NCI-H1930 (cell line): ENCODE data around the gene GAB2.

Experiments
- DNase-seq, 2 experiments: peaks; one replicate each; lab custom pipeline; 2025; lab: John Stamatoyannopoulos, UW

The GAB2 gene

DNA sequence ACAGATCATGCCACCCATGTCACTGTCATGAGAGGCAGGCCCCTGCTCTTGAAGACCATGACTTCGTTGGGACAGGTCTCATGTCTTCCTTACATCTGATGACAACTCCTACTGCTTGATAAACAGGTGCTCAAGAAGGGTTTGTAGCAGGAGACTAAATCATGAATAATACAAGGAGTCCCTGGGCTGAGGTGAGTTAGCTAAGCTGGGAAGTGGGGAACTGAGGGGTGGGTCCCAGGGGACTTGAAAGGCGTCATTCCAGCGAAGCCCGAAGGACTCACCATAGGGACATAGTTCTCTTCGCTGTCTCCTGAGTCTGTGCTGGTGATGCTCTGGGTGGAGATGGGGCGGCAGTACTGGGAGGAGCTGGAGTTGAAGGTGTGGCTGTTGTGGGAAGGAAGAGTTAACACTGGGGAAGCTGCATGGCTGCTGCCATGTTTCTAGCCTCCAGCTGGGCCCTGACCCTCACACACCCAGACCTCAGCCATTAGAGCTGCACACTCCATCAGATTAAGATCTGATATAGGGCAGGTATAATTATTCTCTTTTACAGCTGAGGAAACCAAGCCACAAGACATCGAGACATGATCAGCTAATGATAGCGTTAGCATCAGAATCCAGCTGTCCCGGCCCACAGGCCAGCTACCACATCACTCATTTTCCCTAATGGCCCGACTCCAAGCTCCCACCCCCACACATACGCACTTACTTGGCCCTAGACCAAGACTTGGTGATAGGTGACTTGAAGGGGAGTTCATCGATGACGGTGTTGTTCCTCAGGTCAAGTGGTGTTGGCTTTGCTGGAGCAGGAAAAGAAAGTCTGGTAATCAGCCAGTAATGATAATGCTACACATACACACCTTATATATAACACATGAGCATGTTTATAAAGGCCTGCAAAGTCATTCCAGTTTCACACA lies 196.0 kb downstream of the GAB2 start:
- no peak for DNase-seq

DNA sequence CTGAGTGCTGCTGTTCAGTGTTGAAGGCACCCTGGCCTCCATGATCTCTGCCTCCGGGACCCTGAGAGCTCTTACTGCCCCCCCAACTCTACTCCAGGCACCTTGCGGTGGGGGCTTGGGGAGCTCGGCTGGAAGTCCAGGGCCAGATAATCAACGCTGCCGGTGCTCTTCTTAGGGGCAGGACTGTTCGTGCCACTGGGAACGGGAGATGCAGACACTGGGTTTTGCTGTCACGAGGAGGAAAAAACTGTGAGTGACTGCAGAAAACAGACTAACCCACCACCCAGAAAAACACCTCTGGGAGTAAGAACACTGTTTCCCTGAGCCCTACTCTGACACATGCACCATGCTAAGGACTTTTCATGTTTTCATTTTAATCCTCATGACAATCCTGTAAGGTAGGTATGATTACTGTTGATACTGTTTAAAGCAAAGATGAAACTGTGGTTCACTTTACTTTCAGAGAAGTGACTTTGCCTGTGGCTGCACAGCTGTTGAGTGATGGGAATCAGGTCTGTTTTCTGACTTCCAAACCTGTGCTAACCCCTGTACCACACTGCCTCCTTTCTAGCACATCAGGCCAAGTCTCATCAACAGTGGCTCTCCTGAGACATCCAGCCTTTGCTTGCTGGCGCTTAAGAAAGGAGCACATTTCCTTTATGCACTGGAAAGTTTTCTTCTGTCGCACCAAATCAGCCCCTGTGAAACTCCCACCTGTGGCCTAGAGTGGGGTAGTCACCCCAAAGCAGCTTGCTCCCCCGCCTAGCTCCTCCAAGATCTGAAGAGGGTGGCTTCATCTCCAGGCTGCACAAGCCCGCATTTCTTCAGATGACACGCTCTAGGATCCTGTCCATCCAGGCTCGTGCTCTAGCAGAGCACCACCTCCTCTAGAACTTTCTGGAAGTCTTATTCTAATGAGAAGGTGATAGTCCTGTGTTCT lies 197.1 kb downstream of the GAB2 start:
- no peak for DNase-seq

DNA sequence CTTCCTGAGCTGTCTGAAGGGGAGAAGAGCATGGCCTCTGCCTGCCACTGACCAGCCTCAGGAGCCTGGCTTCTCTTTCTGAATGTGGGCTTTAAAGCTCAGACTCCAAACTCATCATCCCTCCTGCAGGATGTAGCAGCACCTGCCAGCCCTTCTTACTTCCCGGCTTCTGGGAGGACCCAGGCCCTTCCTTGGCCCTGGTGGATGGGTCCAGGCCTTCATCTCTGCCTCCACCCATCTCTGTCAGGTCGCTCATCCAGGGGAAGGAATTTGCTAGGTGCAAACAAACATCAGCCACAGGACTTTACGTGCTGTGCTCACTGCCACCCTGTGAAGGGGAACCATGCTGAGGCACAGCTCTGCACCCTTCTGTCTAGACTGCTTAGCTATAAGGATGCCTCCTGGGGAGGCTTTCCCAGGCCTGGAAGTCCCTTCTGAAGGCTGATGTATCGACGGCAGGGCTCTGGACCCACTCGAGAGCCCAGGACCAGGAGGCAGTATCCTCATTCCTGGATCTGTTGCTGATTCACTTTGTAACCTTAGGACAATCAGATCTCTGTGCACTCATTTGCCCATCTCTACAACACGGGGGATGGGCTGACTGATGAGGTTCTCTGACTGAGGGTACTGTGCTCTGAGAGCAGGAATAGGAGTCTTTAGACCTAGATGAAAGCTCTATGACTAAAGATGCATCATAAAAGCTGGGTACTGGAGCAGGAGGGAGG lies 198.0 kb downstream of the GAB2 start:
- DNase-seq, result no peak

DNA sequence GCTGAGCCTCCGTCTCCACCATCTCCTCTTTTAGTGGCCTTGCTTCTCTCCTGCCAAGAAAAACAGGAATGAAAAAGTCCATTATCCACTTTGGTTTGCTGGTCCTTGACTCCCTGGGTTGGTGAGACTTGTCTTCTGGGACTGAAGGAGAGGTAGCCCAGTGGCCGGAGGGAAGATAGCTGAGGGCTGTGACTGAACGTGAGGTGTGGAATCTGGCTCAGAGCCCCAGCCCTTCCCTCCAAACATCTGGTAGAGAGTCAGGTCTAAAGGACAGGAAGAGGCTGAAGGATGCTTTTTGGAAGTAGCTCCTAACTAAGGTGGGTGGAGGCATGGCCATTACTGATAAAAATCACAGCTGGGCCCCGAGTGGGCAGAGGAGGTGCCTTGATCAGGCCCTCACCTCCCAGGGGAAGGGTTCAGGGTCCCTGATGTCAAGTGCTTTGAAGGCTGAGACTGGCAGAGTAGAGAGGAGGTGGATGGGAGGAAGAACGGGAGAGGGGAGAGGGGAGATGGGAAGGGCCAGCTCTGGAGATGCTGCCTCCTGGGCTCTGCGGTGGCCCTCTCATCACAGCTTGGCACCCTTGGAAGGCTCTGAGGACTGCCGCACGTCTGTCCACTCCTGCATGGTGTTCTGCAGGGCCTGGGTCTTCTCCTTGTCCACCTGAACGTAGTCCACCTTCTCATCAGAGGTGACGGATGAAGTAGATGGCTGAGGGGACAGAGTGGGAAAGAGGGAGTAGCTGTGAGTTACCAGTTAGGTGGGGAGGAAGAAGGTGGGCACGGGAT lies 198.7 kb downstream of the GAB2 start:
- no peak for DNase-seq

DNA sequence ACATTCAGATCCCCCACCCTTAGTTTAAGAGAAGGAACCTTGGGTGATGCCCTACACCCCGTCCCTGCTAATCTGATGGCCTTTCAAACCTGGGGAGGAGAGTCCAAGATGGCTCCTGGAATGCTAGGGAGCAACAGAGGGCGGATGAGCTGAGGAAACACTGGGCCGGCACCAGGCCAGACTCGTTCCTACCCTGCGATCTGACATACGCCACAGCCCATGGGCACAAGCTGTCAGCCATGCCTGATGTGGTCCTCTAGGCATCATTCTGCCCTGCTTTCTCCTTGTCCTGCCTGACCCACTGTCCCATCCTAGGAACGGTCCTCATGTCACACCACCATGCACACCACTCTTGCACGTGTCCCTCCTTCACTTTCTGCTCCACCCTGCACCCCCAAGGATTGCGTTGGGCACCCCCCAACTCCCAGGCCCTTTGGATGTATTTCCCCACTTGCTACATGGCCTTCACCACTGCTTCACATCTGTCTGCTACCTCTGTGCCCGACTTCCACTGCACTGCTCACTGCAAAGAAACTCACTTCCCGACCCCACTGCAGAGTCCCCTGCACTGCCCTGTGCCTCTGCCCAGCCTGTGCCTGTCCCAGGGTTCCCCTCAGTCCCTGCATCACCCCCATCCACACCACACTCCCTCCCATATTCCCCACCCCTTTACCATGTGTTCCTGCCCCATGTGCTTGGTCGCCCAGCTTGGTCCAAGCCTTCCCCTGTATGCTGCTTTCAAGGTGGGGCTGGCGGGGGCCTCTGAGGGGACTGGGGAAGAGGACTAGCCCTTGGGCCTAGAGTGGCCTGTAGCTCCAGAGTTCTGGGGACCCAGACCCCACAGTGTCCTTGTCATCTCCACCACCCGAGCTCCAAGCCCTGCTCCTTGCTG lies 199.7 kb downstream of the GAB2 start:
- DNase-seq, result no peak

DNA sequence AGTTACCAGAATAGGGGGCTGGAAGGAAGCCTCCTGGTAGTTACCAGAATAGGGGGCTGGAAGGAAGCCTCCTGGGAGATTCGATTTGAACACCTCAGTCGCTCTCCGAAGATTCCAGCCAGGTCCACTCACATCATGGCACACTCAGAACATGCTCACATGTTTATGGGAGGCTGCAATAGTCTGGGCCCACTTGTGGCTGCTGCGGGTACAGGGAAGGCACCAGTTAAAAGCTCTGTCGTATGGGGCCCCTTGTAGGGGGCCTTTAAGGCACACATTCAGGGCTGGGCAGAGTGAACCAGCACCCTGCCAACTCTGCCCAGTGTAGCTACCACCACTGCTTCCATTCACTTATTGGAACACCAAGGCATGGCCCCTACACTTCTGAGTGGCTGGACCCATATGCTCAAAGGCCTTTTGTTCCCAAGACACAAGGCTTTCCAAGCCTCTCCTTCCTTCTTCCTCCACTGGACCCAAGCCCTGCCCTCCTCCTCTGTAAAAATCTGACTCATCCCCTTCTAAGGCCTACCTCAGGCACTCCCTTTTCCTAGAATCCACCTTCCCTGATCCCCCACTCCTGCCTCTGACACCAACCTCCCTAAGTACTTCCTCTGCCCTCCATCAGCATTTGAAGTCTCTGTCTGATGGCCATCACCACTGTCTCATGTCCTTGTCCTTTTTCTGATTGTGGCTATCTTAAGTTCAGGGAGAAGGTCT lies 200.9 kb downstream of the GAB2 start:
- DNase-seq, result no peak

DNA sequence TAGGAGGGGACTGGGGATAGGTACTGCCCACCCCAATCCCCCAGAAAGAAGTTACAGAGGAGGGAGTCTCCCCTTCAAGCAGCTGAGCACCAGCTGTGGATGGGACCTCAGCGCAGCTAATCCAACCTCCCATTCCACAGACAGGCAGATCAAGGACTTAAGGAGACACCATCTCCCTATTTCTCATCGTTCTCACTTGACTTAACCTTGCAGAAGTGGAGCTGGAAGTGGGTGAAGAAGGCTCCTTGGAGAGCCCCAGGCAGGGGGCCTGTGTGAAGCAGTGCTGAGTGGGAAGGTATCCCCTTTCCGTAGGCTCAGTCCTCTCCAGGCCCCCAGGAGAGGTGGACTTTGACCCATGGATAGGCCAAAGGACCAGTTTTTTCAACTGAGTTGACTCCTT lies 201.6 kb downstream of the GAB2 start:
- no peak for DNase-seq

DNA sequence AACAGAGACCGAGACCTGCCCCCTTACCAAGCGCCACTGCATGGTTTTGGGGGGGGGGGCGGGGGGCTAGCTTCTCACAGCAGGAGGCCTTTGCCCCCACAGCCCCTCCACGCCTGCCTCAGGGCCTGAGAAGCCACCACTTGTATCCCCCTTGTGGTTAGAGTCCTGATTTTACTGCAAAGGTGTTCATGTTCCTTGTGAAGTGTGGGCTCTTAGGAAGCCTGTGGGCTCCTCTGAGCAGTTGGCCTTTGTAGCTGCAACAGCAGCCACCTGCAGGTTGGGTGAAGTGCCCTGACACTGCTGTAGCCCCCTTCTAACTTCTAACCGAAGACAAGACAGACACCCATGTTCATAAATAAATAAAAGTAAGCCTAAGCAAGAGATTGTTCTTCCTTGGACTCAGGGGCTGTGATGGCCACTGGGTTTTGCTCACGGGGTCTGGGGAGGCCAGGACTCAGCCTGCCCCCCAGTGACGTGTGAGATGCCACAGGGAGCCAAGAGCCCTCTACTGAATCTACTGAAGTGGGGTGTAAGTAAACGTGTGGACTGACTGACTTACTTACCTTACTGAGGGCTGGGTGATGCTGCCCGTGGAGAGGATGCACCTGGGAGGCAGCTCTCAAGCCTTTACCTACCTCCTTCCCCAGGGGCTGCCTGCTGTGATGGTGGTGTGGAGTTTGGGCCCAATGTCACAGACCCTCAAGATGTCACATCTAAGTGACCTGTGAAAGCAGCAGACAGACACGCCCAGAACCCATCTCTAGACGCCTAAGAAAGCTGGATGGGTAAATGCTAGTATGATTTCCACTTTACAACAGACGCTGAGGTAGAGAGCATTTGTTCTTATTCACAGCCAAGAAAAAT lies 203.1 kb downstream of the GAB2 start:
- DNase-seq, result no peak

DNA sequence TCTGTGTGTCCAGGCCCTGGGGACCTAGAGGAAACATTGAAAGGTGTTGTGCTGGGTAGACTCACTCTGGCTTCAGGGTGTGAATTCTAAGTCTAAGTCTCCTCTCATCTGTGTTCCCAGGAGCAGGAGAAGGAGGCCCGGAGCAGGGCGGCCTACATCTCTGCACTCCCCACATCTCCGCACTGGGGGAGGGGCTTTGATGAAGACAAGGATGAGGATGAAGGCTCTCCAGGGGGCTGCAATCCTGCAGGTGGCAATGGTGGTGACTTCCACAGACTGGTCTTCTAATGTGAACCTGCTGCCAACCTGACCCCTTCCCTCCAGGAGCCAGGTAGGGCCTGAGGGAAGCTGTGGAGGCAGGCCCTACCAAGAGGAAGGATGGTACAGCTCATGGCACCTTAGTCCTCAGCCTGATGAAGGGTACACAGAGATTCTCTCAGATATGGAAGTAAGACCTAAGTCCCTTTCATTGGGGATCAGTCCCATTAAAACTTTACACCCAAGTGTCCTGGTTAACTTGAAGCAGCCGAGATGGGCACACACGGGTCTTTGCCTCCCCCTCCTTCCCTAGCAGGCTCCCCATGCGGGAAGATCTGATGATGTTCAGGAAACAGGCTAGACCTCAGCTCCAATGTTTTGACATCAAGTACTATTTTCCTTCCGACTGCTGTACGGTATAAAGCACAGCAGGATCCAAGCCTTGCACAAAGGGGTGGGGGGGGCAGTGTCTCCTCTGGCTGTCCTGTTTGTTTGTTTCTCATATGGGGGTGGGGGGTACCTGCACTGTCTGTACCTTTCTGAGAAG lies 203.9 kb downstream of the GAB2 start:
- DNase-seq, result no peak

DNA sequence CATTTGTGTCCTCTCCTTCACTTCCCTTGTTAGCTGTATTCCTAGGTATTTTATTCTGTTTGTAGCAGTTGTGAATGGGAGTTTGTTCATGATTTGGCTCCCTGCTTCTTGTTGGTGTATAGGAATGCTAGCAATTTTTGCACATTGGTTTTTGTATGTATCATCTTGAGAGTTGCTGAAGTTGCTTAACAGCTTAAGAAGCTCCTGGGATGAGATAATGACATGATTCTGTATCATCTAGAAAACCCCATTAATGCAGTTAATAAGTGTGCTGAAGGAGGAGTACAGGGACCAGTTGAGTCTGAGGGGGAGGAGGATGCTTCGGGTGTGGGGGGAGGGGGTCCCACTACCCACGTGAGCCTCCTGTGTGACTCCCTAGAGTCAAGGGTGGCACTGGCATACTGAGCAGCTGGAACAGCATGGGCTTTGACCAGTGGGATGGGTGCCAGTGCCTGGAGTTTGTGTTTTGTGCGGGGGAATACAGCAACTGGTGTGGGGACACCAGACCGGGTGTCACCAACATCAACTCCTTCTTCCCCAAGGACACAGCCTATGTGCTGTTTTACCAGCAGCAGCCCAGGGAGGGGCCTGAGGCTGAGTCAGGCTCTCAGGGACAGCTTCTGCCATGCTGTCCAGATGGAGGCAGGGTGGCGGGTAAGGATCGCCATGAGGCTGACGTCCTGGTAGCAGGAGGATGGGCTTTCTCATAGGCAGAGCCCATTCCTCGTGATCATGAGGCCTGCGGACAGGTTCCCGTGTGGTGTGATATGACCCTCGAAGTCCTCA lies 204.8 kb downstream of the GAB2 start:
- DNase-seq, result no peak

DNA sequence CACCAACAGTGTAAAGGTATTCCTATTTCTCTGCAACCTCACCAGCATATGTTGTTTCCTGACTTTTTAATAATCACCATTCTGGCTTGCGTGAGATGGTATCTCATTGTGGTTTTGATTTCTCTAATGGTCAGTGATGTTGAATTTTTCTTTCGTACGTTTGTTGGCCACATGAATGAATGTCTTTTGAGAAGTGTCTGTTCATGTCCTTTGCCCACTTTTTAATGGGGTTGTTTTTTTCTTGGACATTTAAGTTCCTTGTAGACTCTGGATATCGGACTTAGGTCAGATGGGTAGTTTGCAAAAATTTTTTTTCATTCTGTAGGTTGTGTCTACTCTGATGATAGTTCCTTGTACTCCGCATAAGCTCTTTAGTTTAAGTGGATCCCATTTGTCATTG lies 206.1 kb downstream of the GAB2 start:
- no peak for DNase-seq

DNA sequence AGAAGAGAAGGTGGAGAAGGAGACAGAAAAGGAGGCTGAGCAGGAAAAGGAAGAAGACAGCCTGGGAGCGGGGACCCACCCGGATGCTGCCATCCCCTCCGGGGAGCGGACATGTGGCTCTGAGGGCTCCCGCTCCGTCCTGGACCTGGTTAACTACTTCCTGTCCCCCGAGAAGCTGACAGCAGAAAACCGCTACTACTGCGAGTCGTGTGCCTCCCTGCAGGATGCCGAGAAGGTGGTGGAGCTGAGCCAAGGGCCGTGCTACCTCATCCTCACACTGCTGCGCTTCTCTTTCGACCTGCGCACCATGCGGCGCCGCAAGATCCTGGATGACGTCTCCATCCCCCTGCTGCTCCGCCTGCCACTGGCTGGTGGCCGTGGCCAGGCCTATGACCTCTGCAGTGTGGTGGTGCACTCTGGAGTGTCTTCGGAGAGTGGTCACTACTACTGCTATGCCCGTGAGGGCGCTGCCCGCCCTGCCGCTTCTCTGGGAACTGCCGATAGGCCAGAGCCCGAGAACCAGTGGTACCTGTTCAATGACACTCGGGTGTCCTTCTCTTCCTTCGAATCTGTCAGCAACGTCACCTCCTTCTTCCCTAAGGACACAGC lies 207.5 kb downstream of the GAB2 start:
- no peak for DNase-seq

DNA sequence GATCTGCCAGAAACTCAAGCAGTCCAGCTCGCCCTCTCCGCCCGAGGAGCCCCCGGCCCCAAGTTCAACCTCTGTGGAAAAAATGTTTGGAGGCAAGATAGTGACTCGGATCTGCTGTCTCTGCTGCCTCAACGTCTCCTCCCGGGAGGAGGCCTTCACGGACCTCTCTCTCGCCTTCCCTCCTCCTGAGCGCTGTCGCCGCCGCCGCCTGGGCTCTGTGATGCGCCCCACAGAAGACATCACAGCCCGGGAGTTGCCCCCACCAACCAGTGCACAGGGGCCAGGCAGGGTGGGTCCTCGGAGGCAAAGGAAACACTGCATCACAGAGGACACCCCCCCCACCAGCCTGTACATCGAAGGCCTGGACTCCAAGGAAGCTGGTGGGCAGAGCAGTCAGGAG lies 208.1 kb downstream of the GAB2 start:
- no peak for DNase-seq

DNA sequence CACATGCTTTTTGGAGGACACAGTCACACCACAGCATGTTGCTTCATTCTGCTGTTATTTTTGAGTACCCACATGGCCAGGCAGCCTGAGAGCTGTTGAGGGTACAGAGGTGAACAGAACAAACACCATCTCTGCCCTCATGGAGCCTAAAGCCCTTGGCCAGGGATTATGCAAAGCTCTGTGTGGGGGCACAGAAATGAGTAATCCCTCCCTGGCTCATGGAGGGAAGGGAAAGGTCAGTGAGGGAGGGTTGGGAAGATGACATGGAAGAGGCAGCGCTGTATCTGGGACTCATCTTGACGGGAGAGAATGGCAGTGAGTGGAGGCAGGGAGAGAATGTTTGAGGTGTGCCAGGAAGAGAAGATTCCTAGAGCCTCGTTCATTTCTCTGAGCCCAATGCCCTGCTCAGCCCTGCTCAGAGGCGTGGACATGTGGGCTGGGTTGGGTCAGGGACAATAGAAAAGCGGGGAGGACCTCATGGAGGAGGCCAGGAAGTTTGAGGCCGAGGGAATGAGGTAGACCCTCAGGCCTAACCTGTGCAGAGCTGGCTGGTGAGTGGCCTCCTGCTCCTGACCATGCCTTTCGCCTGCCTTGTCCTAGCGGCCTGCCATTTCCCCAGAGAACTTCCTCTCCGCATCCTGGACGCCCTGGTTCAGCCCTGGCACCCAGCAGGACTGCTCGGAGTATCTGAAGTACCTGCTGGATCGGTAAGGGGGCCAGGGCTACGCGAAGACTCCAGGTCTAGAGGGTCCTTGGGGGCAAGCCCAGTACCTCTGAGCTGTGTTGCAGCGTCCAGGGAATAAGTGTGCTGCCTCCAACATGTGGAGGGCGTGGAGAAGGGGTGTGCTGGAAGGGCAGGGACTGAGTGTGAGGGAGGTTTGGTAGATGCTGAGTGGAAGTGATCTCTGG lies 209.1 kb downstream of the GAB2 start:
- no peak for DNase-seq

DNA sequence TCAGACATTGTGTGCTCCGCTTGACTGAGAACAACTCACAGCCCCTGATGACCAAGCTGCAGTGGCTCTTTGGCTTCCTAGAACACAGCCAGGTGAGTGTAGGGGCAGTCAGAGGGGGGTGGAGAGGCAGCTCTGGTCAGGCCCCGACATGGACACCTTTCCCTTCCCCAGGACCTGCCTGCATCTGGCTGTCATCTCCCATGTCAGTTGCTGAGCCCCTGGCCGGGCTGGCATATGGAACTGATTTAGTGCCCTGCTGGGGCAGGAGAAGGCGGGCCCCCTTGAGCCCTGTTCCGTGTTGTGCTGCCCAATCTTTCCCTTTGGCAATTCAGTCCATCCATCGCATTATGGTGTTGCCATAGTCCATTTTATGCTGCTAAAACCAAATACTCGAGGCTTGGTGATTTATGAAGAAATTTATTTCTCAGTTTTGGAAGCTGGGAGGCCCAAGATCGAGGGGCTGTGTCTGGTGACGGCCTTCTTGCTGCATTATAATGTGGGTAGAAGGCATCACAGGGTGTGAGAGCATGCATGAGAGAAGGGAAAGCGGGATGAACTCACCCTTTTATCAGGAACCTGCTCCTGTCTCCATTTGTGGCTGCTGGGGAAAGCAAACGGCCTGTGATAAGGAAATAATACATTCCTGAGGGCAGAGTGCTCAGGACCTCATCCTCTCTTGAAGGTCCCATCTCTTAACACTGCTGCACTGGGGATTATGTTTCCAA lies 209.9 kb downstream of the GAB2 start:
- DNase-seq, result no peak
